ENCODE results near the gene INAFM2.
A peak's percentile ranks its signal among the peaks of the same experiment; 100 is the strongest.

The INAFM2 gene

DNA sequence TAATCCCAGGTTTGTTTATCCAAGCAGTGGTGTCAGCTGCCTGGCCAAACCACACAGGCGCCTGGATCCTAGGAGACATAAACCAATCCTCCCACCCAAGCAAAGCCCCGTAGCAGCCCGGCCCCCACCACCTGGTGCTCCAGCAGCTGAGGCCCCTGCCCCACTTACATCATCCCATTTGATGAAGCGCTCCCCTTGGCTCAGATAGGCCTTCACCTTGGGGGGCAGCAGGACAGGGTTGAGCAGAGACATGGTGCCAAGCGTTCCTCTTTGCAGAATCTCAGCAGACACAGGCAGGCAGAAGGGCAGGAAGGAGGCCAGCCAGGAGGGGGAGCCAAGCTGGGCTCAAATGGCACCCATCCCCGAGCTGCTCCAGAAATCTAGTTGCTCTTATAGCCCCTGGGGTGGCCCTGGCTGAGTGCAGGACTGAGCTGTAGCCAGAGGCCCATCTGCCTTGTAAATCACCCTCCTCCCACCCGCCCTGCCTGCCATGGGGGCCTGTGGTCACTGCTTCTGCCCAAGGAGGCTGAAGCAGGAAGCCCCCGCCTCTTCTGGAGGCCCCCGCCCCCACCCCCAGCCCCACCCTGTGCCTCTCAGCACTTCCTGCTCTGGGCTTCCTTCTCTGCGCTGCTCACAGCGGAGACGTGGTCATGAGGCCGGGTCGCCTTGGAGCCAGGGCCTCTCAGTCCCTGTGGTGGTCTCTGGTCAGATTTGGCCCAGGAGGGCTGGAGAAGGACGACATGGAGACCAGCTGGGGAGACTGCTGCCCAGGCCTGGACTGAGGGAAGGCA lies 15.9 kb upstream of the INAFM2 start, which contains the start of gene PLCB2:
Gene PLCB2, minus strand, starts transcription at position 515 of the 791 bp plus-strand sequence. Its CDS starts 263 bp downstream, at position 252.
- Histone ChIP-seq H3K9me3 (ENCODE audit: control insufficient read depth, insufficient read depth, low read depth, low read length) (no peaks in the 10 kb centered on the region), H3K4me3 (ENCODE audit: low read depth, low read length) (no peak within 1 kb of the TSS), H3K36me3 (ENCODE audit: control insufficient read depth in 2 of 2, insufficient read depth in 1 of 2, low read length in 2 of 2) (no peaks in the 10 kb centered on the region), H3K27ac (ENCODE audit: extremely low read depth, low read depth, low read length) (no peak within 1 kb of the TSS; the same call in 1 of the 2 replicates), H3K4me1 (ENCODE audit: control insufficient read depth, insufficient read depth, low read length) (no peaks in the 10 kb centered on the region)
- POLR2A ChIA-PET: no interaction called here
- CTCF ChIA-PET: interaction anchor here (0.6 to 16.0 kb wide), 12 partner anchors 12 to 90 kb away, joined by 3 to 248 read pairs (median 4); no protein-coding TSS in a partner anchor
- TF ChIP-seq ZNF561 (tag by site-specific recombination; IDR thresholded peaks at IDR 0.05; ENCODE audit: borderline replicate concordance): no peak
- no peak for TF ChIP-seq SCRT1 (tag by site-specific recombination; IDR thresholded peaks at IDR 0.05; ENCODE audit: borderline replicate concordance)
- no peak for TF ChIP-seq ZNF501 (tag by site-specific recombination; IDR thresholded peaks at IDR 0.05)
- no peak for TF ChIP-seq TCF7L2 (IDR thresholded peaks at IDR 0.05; ENCODE audit: borderline replicate concordance, low read depth, low read length)
- TF ChIP-seq, protein P1, sequence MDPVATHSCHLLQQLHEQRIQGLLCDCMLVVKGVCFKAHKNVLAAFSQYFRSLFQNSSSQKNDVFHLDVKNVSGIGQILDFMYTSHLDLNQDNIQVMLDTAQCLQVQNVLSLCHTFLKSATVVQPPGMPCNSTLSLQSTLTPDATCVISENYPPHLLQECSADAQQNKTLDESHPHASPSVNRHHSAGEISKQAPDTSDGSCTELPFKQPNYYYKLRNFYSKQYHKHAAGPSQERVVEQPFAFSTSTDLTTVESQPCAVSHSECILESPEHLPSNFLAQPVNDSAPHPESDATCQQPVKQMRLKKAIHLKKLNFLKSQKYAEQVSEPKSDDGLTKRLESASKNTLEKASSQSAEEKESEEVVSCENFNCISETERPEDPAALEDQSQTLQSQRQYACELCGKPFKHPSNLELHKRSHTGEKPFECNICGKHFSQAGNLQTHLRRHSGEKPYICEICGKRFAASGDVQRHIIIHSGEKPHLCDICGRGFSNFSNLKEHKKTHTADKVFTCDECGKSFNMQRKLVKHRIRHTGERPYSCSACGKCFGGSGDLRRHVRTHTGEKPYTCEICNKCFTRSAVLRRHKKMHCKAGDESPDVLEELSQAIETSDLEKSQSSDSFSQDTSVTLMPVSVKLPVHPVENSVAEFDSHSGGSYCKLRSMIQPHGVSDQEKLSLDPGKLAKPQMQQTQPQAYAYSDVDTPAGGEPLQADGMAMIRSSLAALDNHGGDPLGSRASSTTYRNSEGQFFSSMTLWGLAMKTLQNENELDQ (tag by site-specific recombination; IDR thresholded peaks at IDR 0.05; ENCODE audit: low read depth): no peak
- no peak for TF ChIP-seq ZNF473 (tag by site-specific recombination; IDR thresholded peaks at IDR 0.05)
- no peak for TF ChIP-seq MEIS1 (CRISPR knock-in tag; IDR thresholded peaks at IDR 0.05; ENCODE audit: borderline replicate concordance)
- TF ChIP-seq ZIC2 (tag by site-specific recombination; IDR thresholded peaks at IDR 0.05): peak; percentile 81
- TF ChIP-seq ZNF10 (tag by site-specific recombination; IDR thresholded peaks at IDR 0.05): no peak
- no peak for TF ChIP-seq ZFP3 (tag by site-specific recombination; IDR thresholded peaks at IDR 0.05; ENCODE audit: low read depth)
- TF ChIP-seq CTCF (tag by site-specific recombination; IDR thresholded peaks at IDR 0.05): peak; percentile 52
- no peak for TF ChIP-seq ZNF292 (tag by site-specific recombination; IDR thresholded peaks at IDR 0.05; ENCODE audit: borderline replicate concordance, low read depth)
- TF ChIP-seq, protein P2, sequence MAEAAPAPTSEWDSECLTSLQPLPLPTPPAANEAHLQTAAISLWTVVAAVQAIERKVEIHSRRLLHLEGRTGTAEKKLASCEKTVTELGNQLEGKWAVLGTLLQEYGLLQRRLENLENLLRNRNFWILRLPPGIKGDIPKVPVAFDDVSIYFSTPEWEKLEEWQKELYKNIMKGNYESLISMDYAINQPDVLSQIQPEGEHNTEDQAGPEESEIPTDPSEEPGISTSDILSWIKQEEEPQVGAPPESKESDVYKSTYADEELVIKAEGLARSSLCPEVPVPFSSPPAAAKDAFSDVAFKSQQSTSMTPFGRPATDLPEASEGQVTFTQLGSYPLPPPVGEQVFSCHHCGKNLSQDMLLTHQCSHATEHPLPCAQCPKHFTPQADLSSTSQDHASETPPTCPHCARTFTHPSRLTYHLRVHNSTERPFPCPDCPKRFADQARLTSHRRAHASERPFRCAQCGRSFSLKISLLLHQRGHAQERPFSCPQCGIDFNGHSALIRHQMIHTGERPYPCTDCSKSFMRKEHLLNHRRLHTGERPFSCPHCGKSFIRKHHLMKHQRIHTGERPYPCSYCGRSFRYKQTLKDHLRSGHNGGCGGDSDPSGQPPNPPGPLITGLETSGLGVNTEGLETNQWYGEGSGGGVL (tag by site-specific recombination; IDR thresholded peaks at IDR 0.05): no peak
- TF ChIP-seq SETDB1 (IDR thresholded peaks at IDR 0.05; ENCODE audit: insufficient read length, low read length): no peak
- TF ChIP-seq, protein P3, sequence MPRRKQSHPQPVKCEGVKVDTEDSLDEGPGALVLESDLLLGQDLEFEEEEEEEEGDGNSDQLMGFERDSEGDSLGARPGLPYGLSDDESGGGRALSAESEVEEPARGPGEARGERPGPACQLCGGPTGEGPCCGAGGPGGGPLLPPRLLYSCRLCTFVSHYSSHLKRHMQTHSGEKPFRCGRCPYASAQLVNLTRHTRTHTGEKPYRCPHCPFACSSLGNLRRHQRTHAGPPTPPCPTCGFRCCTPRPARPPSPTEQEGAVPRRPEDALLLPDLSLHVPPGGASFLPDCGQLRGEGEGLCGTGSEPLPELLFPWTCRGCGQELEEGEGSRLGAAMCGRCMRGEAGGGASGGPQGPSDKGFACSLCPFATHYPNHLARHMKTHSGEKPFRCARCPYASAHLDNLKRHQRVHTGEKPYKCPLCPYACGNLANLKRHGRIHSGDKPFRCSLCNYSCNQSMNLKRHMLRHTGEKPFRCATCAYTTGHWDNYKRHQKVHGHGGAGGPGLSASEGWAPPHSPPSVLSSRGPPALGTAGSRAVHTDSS (tag by site-specific recombination; IDR thresholded peaks at IDR 0.05): no peak
- no peak for TF ChIP-seq ZNF37A (tag by site-specific recombination; IDR thresholded peaks at IDR 0.05)
- TF ChIP-seq ZNF302 (tag by site-specific recombination; IDR thresholded peaks at IDR 0.05; ENCODE audit: low read depth): no peak
- no peak for TF ChIP-seq ZNF776 (tag by site-specific recombination; IDR thresholded peaks at IDR 0.05; ENCODE audit: borderline replicate concordance)
- no peak for TF ChIP-seq ZNF555 (tag by site-specific recombination; conservative IDR thresholded peaks at IDR 0.05)
- TF ChIP-seq PATZ1 (tag by site-specific recombination; IDR thresholded peaks at IDR 0.05): peak; percentile 26; the same call in 1 of the 2 replicates
- no peak for TF ChIP-seq ZNF391 (tag by site-specific recombination; IDR thresholded peaks at IDR 0.05; ENCODE audit: borderline replicate concordance, low read depth)
- TF ChIP-seq, protein P4, sequence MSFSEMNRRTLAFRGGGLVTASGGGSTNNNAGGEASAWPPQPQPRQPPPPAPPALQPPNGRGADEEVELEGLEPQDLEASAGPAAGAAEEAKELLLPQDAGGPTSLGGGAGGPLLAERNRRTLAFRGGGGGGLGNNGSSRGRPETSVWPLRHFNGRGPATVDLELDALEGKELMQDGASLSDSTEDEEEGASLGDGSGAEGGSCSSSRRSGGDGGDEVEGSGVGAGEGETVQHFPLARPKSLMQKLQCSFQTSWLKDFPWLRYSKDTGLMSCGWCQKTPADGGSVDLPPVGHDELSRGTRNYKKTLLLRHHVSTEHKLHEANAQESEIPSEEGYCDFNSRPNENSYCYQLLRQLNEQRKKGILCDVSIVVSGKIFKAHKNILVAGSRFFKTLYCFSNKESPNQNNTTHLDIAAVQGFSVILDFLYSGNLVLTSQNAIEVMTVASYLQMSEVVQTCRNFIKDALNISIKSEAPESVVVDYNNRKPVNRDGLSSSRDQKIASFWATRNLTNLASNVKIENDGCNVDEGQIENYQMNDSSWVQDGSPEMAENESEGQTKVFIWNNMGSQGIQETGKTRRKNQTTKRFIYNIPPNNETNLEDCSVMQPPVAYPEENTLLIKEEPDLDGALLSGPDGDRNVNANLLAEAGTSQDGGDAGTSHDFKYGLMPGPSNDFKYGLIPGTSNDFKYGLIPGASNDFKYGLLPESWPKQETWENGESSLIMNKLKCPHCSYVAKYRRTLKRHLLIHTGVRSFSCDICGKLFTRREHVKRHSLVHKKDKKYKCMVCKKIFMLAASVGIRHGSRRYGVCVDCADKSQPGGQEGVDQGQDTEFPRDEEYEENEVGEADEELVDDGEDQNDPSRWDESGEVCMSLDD (tag by site-specific recombination; IDR thresholded peaks at IDR 0.05): no peak
- TF ChIP-seq PRDM1 (tag by site-specific recombination; IDR thresholded peaks at IDR 0.05): no peak
- TF ChIP-seq SP2 (tag by site-specific recombination; IDR thresholded peaks at IDR 0.05): no peak
